HFFc6 (cell line): ENCODE measurements around the gene TYROBP. TPM values are rescaled to one million over a fixed set of nuclear protein-coding genes. Genes with fewer than 3 reads are reported as not detected.
A peak's percentile ranks its signal among the peaks of the same experiment; 100 is the strongest.
"Not testable (repeated sequence)": the region's sequence is repeated elsewhere in the genome, so short reads cannot be mapped to it uniquely, and the experiment has no call there.

Source experiments
- DNase-seq: peaks from one replicate; pipeline ENCODE4 v3.0.0-alpha.2; 2018
- H3K27ac Mint-ChIP-seq: 2 replicates; pipeline ENCODE4 v1.8.0; 2020; ENCODE audit warnings: mild to moderate bottlenecking, mixed read lengths
- H3K27me3 Mint-ChIP-seq: 2 replicates; pipeline ENCODE4 v1.8.0; 2021; ENCODE audit warnings: mild to moderate bottlenecking, moderate library complexity, mixed read lengths; ENCODE audit not compliant: insufficient read depth
- H3K36me3 Mint-ChIP-seq: 2 replicates; pipeline ENCODE4 v1.8.0; 2021; ENCODE audit warnings: low read depth, mixed read lengths
- H3K4me1 Mint-ChIP-seq: 2 replicates; pipeline ENCODE4 v1.8.0; 2020; ENCODE audit warnings: low read depth, mixed read lengths
- H3K4me3 Mint-ChIP-seq: 2 replicates; pipeline ENCODE4 v1.8.0; 2020; ENCODE audit warnings: mild to moderate bottlenecking, moderate library complexity, mixed read lengths
- H3K9me3 Mint-ChIP-seq: 2 replicates; pipeline ENCODE4 v1.8.0; 2020; ENCODE audit warnings: mild to moderate bottlenecking, mixed read lengths
- CTCF ChIP-seq: fragments of 200-600 bp; sonication (generic); IDR thresholded peaks from 2 replicates; pipeline ENCODE4 v1.5.0; 2021; ENCODE audit warnings: antibody characterized with exemption, mild to moderate bottlenecking
- total RNA-seq, 6 experiments: library from RNA; stranded (reverse); fragmentation: NEBNext Ultra II Directional; extraction: Animal tissue kit (Norgen Biotek cat#: 25700); gene quantifications; 2 replicates in 1 of 6; 3 replicates in 5 of 6; pipeline ENCODE4 v1.2.3, GENCODE V29; 2021

Gene TYROBP
- total RNA-seq, 6 experiments from 2014 or later = not detected

GRCh38 chr19:35872180-35872579 is 35.9 kb downstream of the TYROBP start:
- no peak overlapping the region for H3K4me3 Mint-ChIP-seq
- no peaks in the 10 kb centered on the region for H3K9me3 Mint-ChIP-seq
- no peak for TF ChIP-seq CTCF
- DNase-seq = no peak
- no peak overlapping the region for H3K27ac Mint-ChIP-seq
- H3K4me1 Mint-ChIP-seq = peaks cover 14% of the 10 kb centered on the region
- no peaks in the 10 kb centered on the region for H3K36me3 Mint-ChIP-seq
- peaks cover 6% of the 10 kb centered on the region for H3K27me3 Mint-ChIP-seq

- Mint-ChIP-seq H3K4me1 (peaks cover 14% of the 10 kb centered on the region), H3K27me3 (peaks cover 9% of the 10 kb centered on the region), H3K9me3 (no peaks in the 10 kb centered on the region), H3K36me3 (no peaks in the 10 kb centered on the region), H3K4me3 (no peak overlapping the region), H3K27ac (no peak overlapping the region)
- TF ChIP-seq CTCF = no peak
- DNase-seq = no peak
Observed at GRCh38 chr19:35871611-35872010, 36.5 kb downstream of the TYROBP start.

GRCh38 chr19:35870798-35871197 is 37.3 kb downstream of the TYROBP start:
- H3K27me3 Mint-ChIP-seq = peaks cover 15% of the 10 kb centered on the region
- H3K27ac Mint-ChIP-seq = no peak overlapping the region
- peaks cover 14% of the 10 kb centered on the region for H3K4me1 Mint-ChIP-seq
- TF ChIP-seq CTCF = peak; percentile 31; the same call in 1 of the 2 replicates
- no peak overlapping the region for H3K4me3 Mint-ChIP-seq
- DNase-seq = no peak
- no peaks in the 10 kb centered on the region for H3K9me3 Mint-ChIP-seq
- no peaks in the 10 kb centered on the region for H3K36me3 Mint-ChIP-seq

GRCh38 chr19:35870124-35870736 is 37.9 kb downstream of the TYROBP start:
- H3K27ac Mint-ChIP-seq, H3K36me3 Mint-ChIP-seq, H3K9me3 Mint-ChIP-seq: not testable (repeated sequence)
- Mint-ChIP-seq H3K4me3 (peak overlapping the region; percentile 78), H3K4me1 (peaks cover 14% of the 10 kb centered on the region), H3K27me3 (peaks cover 19% of the 10 kb centered on the region)
- DNase-seq = peak; percentile 16

- Mint-ChIP-seq H3K36me3 (no peaks in the 10 kb centered on the region), H3K4me1 (peaks cover 14% of the 10 kb centered on the region), H3K4me3 (peak overlapping the region; percentile 86), H3K9me3 (no peaks in the 10 kb centered on the region), H3K27me3 (peaks cover 26% of the 10 kb centered on the region), H3K27ac (no peak overlapping the region)
- no peak for TF ChIP-seq CTCF
- DNase-seq = peak; percentile 54
Observed at GRCh38 chr19:35869327-35870123, 38.6 kb downstream of the TYROBP start.

- no peak for DNase-seq
- Mint-ChIP-seq H3K27me3 (peaks cover 30% of the 10 kb centered on the region), H3K9me3 (no peaks in the 10 kb centered on the region), H3K36me3 (no peaks in the 10 kb centered on the region), H3K4me3 (peak overlapping the region; percentile 86), H3K4me1 (peaks cover 14% of the 10 kb centered on the region), H3K27ac (no peak overlapping the region)
- no peak for TF ChIP-seq CTCF
Observed at GRCh38 chr19:35868823-35869326, 39.2 kb downstream of the TYROBP start.
